NT2/D1 (cell line): ENCODE measurements around the gene EIF4E.
"Not testable (repeated sequence)": the region's sequence is repeated elsewhere in the genome, so short reads cannot be mapped to it uniquely, and the experiment has no call there.

Source experiments
- DNase-seq: peaks from one replicate; pipeline ENCODE4 v3.0.0-alpha.2; 2011; ENCODE audit warnings: low read depth, low spot score
- H3K27me3 ChIP-seq: 2 replicates; pipeline ENCODE4 v1.6.0; 2011; ENCODE audit warnings: mild to moderate bottlenecking; ENCODE audit not compliant: insufficient read length, insufficient read depth
- H3K36me3 ChIP-seq: 2 replicates; pipeline ENCODE4 v1.6.1; 2011; ENCODE audit warnings: mild to moderate bottlenecking, low read length, mixed read lengths; ENCODE audit not compliant: insufficient read depth, insufficient read length
- H3K4me1 ChIP-seq: 2 replicates; pipeline ENCODE4 v1.5.1; 2011; ENCODE audit not compliant: insufficient read depth, insufficient read length
- H3K4me3 ChIP-seq: 2 replicates; pipeline ENCODE4 v1.5.1; 2011; ENCODE audit warnings: low read depth; ENCODE audit not compliant: insufficient read length
- H3K9ac ChIP-seq: 2 replicates; pipeline ENCODE4 v1.6.0; 2011; ENCODE audit warnings: low read depth; ENCODE audit not compliant: insufficient read length
- H3K9me3 ChIP-seq: 2 replicates; pipeline ENCODE4 v1.5.1; 2011; ENCODE audit warnings: mild to moderate bottlenecking, low read length; ENCODE audit not compliant: insufficient read depth
- SUZ12 ChIP-seq: IDR thresholded peaks from 2 replicates; pipeline ENCODE4 v1.6.1; 2011; ENCODE audit not compliant: insufficient read length, insufficient read depth; ENCODE audit errors: extremely low read depth
- YY1 ChIP-seq: IDR thresholded peaks from 2 replicates; pipeline ENCODE4 v1.6.1; 2011; ENCODE audit not compliant: insufficient read length, insufficient read depth
- ZNF274 ChIP-seq: IDR thresholded peaks from 2 replicates; pipeline ENCODE4 v1.6.1; 2011; ENCODE audit warnings: mild to moderate bottlenecking, low read depth, low read length

The EIF4E gene

DNA sequence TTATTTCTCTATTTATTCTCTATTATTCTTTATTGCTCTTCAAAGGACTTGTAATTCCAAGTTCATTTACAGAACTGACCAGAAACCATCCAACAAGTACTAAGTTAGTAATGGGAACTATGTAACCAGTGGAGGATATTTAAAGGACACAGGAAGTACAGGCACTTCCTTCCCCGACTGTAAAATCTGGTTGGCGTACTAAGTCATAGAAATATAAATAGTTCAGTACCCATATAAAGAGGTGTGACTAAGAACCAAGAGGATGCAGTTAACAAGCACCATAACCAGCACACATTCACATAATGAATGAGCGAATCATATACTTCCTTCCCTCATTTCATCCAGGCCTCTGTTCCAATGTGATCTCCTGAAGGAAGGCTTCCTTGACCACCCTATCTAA is 3.6 kb upstream of the EIF4E start:
- Histone ChIP-seq H3K27me3 (no peaks in the 10 kb centered on the region), H3K9me3 (peaks cover 16% of the 10 kb centered on the region), H3K9ac (no peak overlapping the region), H3K4me3 (no peak overlapping the region), H3K4me1 (no peaks in the 10 kb centered on the region), H3K36me3 (no peaks in the 10 kb centered on the region)
- no peak for DNase-seq
- TF ChIP-seq YY1, result no peak
- TF ChIP-seq SUZ12, result no peak
- no peak for TF ChIP-seq ZNF274

DNA sequence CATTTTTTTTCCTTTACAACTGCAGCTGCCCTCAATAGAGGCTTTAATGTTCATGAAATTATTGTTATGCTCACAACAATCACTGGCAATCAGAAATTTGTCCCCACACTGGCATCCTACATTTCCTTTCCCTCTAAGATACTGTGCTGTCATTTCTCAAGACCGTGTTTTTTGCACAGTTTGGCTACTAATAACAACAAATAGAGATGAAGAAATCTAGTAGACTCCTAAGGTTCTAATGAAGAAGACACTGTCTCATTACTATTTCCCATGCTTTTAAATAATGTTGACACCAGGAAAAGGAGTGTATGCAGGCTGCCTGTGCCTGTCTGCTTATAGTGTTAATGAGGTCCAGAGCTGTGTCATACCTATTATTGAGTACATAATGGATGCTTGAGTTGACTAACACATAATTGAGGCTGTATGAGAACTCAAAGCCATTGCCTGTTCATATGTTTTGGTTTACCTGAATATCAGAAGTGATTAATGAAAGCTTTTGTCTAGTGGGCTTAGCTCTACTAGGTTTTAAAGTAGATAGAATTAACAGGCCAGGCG is 1.5 kb upstream of the EIF4E start:
- no peaks in the 10 kb centered on the region for H3K27me3 ChIP-seq
- peaks cover 6% of the 10 kb centered on the region for H3K36me3 ChIP-seq
- H3K4me3 ChIP-seq, result no peak overlapping the region
- peaks cover 16% of the 10 kb centered on the region for H3K9me3 ChIP-seq
- TF ChIP-seq YY1 (no peak), SUZ12 (no peak), ZNF274 (no peak)
- H3K9ac ChIP-seq, result no peak overlapping the region
- H3K4me1 ChIP-seq, result no peaks in the 10 kb centered on the region
- no peak for DNase-seq

DNA sequence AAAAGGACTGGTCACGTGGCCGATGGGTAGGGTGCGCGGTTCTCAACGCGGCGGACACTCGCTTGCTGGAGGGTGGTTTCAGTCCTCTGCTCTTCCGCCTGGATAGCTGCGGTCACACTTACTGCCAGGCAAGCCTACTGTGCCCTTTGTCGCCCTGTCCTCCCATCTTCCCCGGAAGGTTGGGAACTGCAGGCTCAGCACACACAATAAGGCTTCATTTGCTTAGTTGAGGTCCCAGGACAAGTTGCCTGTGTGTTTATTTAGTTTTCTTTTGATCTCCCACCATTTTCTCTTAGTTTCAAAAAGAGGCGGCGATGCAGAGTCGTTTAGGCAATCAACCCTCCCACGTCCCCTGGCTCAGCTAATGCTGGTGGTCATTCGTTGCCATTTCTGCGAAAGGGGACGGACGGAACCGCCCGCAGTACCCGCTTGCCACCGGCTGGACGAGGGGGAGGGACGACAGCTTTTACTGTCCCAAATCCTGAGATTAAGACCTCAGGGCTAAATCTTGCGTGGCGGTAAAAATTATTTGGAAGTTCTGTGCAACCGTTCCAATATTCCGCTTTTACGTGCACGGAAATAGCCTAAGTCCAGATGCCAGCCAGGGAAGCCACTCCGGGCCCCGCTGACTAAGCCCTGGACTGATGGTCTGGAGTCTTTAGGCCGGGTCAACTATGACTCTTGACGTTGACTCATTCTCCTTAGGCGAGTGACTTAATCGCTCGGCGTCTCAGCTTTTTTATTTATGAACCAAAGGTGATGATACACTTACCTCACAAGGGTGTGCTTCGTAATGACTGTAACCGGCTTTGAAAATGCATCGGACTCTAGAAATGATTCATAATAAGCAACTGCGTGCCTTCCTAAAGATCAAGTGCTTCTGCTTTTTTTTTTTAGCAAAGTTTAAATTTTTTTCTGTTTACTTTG is 671 bp upstream of the EIF4E start:
- peaks cover 16% of the 10 kb centered on the region for H3K9me3 ChIP-seq
- H3K4me1 ChIP-seq, result no peaks in the 10 kb centered on the region
- peaks cover 8% of the 10 kb centered on the region for H3K36me3 ChIP-seq
- no peak for DNase-seq
- H3K9ac ChIP-seq, result peak overlapping the region; percentile 82
- TF ChIP-seq SUZ12 (no peak), YY1 (no peak), ZNF274 (no peak)
- H3K4me3 ChIP-seq, result peak overlapping the region; percentile 64
- no peaks in the 10 kb centered on the region for H3K27me3 ChIP-seq

DNA sequence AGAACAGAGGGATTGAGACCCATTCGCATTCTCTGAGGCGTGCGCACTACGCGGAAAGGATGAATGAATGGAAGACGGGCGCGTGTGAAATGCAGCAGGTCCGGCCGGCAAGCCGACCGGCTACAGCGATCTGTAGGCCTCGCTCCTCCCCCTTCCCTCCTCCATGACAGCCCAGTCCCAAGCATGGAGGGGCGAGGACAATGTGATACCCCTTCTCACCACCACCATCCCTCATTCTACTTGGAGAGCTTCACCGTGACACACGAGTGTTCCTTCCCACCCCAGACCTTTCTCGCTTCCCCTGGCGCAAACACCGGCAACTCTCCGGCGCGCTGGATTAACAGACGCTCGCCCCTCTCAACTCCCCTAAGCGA is 815 bp downstream of the EIF4E start:
- peak; percentile 56 for DNase-seq
- H3K4me3 ChIP-seq, result peak overlapping the region; percentile 85
- H3K9ac ChIP-seq, result peak overlapping the region; percentile 93
- TF ChIP-seq SUZ12 (no peak), ZNF274 (no peak), YY1 (no peak)
- H3K27me3 ChIP-seq, result no peaks in the 10 kb centered on the region
- peaks cover 16% of the 10 kb centered on the region for H3K9me3 ChIP-seq
- H3K36me3 ChIP-seq, result peaks cover 8% of the 10 kb centered on the region
- H3K4me1 ChIP-seq, result no peaks in the 10 kb centered on the region

DNA sequence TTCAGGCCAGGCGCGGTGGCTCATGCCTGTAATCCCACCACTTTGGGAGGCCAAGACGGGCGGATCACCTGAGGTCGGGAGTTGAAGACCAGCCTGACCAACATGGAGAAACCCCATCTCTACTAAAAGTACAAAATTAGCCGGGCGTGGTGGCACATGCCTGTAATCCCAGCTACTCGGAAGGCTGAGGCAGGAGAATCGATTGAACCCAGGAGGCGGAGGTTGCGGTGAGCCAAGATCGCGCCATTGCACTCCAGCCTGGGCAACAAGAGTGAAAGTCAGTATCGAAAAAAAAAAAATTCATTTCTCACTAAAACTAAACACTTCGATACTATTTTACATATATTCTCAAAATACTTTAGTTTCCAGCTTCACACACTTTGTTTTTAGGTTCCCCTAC is 2.7 kb downstream of the EIF4E start:
- not testable (repeated sequence) for H3K27me3 ChIP-seq, H3K4me3 ChIP-seq, DNase-seq, H3K9ac ChIP-seq, H3K4me1 ChIP-seq
- peaks cover 18% of the 10 kb centered on the region for H3K36me3 ChIP-seq
- H3K9me3 ChIP-seq, result peaks cover 11% of the 10 kb centered on the region

GRCh38 chr4:98921292-98921691 is 7.6 kb downstream of the EIF4E start:
- Histone ChIP-seq H3K36me3 (peaks cover 23% of the 10 kb centered on the region), H3K4me3 (no peak overlapping the region), H3K9me3 (no peaks in the 10 kb centered on the region), H3K4me1 (no peaks in the 10 kb centered on the region), H3K27me3 (no peaks in the 10 kb centered on the region), H3K9ac (no peak overlapping the region)
- no peak for TF ChIP-seq ZNF274
- TF ChIP-seq SUZ12, result no peak
- no peak for TF ChIP-seq YY1
- no peak for DNase-seq

DNA sequence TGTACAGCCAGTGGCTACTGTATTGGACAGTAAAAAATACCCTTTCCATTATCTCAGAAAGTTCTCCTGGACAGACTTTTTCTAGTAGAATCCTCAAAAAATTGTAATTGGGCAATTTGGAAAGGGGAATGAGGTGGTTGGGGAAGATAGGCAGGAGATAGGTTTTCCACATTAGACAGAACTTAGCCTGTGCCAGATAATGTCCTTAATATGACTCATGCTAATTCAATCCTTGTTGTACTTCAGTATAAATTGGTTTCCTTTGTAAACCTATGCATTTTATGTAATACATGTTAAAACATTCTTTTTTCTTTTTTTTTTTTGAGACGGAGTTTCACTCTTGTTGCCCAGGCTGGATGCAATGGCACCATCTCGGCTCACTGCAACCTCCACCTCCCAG is 8.9 kb downstream of the EIF4E start:
- no peaks in the 10 kb centered on the region for H3K27me3 ChIP-seq
- H3K9me3 ChIP-seq, result no peaks in the 10 kb centered on the region
- no peak for TF ChIP-seq SUZ12
- no peak for TF ChIP-seq YY1
- no peak for TF ChIP-seq ZNF274
- DNase-seq, result no peak
- H3K4me3 ChIP-seq, result no peak overlapping the region
- H3K36me3 ChIP-seq, result peaks cover 15% of the 10 kb centered on the region
- no peak overlapping the region for H3K9ac ChIP-seq
- H3K4me1 ChIP-seq, result no peaks in the 10 kb centered on the region

- not testable (repeated sequence) for H3K9ac ChIP-seq, H3K9me3 ChIP-seq, H3K4me3 ChIP-seq, DNase-seq, H3K27me3 ChIP-seq, H3K4me1 ChIP-seq
- H3K36me3 ChIP-seq, result peaks cover 11% of the 10 kb centered on the region
Measured at GRCh38 chr4:98910728-98911127, 18.2 kb downstream of the EIF4E start.
